AG04449 (cell line): Measurements from ENCODE around the gene MUCL3.
A peak's percentile ranks its signal among the peaks of the same experiment; 100 is the strongest.
"Not testable (repeated sequence)": the region's sequence is repeated elsewhere in the genome, so short reads cannot be mapped to it uniquely, and the experiment has no call there.

Experiments used
- CTCF ChIA-PET: fragments of 350-600 bp; formaldehyde crosslinking; extraction: SDS; loops from one replicate; lab custom pipeline; 2021; ENCODE audit warnings: antibody characterized with exemption; lab: Yijun Ruan, JAX
- POLR2A ChIA-PET: fragments of 400-600, 350-600 bp; formaldehyde crosslinking; extraction: SDS; loops from one replicate; lab custom pipeline; 2020; ENCODE audit warnings: antibody characterized with exemption, inconsistent platforms; lab: Yijun Ruan, JAX
- DNase-seq: peaks from one replicate; pipeline ENCODE4 v3.0.0-alpha.2; 2010; ENCODE audit warnings: low read depth, low spot score
- H3K4me3 ChIP-seq: 2 replicates; pipeline ENCODE4 v1.5.1; 2011; ENCODE audit warnings: low read depth, mild to moderate bottlenecking, control low read depth, low read length
- TF ChIP-seq, protein P1 (sequence below): IDR thresholded peaks from one replicate; pipeline ENCODE4 v1.5.1; 2011; ENCODE audit warnings: mild to moderate bottlenecking, moderate library complexity, low read length, control low read depth, inconsistent platforms; ENCODE audit not compliant: insufficient read depth; ENCODE audit errors: missing control alignments

The MUCL3 gene

DNA sequence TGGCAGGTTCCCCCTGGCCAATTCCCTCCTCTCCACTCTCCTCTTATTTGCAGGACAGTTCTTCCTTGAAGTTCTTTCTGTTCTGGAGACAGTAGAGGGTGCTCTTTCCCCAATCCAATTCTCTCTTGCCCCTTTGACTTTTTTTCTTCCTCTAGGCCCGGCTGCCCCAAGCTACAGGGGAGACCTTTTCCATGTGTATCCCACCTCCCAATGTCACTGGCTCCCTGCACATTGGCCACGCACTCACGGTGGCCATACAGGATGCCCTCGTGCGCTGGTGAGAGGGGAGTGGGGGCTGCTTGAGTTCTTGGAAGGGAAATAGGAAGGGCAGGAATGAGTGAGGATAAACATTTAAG is 25.2 kb upstream of the MUCL3 start:
- ChIA-PET POLR2A (interaction anchor here (2.5 kb wide), 1 partner anchor 164 kb away, joined by 11 read pairs; no protein-coding TSS in a partner anchor), CTCF (interaction anchor here (0.8 to 24.2 kb wide), 41 partner anchors 10 to 452 kb away, joined by 3 to 1346 read pairs (median 10); partner anchors contain the start of genes DDR1, MUC21, MUCL3 and PSORS1C1)
- DNase-seq, result no peak
- TF ChIP-seq, protein P1, sequence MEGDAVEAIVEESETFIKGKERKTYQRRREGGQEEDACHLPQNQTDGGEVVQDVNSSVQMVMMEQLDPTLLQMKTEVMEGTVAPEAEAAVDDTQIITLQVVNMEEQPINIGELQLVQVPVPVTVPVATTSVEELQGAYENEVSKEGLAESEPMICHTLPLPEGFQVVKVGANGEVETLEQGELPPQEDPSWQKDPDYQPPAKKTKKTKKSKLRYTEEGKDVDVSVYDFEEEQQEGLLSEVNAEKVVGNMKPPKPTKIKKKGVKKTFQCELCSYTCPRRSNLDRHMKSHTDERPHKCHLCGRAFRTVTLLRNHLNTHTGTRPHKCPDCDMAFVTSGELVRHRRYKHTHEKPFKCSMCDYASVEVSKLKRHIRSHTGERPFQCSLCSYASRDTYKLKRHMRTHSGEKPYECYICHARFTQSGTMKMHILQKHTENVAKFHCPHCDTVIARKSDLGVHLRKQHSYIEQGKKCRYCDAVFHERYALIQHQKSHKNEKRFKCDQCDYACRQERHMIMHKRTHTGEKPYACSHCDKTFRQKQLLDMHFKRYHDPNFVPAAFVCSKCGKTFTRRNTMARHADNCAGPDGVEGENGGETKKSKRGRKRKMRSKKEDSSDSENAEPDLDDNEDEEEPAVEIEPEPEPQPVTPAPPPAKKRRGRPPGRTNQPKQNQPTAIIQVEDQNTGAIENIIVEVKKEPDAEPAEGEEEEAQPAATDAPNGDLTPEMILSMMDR, result peak; percentile 58
- no peak overlapping the region for H3K4me3 ChIP-seq

DNA sequence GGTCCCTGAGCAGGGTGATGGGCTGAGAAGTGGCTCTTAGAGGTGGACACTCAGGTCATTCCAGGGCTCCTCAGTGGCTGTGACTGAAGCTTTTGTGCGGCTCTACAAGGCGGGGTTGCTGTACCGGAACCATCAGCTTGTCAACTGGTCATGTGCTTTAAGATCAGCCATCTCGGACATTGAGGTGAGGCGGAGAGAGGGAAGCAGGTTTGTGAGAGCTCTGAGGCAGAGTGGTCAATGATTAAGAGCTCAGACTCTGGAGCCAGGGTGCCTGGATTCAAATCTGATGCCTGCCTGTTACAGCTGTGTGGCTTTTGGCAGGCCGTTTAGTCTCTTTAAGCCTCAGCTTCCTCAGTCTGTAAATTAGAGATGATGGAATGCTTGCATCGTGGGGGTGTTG is 23.7 kb upstream of the MUCL3 start:
- ChIA-PET CTCF (interaction anchor here (0.6 to 24.2 kb wide), 10 partner anchors 8 to 212 kb away, joined by 3 to 1346 read pairs (median 40); partner anchors contain the start of genes GTF2H4, MUCL3 and SFTA2), POLR2A (no interaction called here)
- DNase-seq, result no peak
- TF ChIP-seq, protein P1, result no peak
- no peak overlapping the region for H3K4me3 ChIP-seq

DNA sequence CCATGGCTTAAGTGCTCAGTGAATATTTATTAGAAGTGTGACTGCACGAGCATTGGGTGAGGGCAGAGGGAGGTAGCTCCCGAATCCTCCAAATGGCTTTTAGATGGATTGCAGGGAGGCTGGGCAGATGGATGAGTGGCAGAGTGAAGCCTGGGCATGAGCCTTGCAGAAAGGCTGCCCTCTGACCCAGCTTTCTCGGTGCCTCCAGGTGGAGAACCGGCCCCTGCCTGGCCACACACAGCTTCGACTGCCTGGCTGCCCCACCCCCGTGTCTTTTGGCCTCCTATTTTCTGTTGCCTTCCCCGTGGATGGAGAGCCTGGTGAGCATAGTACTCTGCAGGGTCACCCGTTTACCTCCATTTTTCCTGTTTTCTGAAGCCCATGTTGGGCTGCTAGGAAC is 23.3 kb upstream of the MUCL3 start:
- ChIA-PET POLR2A (no interaction called here), CTCF (interaction anchor here (0.6 to 24.2 kb wide), 10 partner anchors 8 to 211 kb away, joined by 3 to 1346 read pairs (median 40); partner anchors contain the start of genes GTF2H4, MUCL3 and SFTA2)
- TF ChIP-seq, protein P1, result no peak
- H3K4me3 ChIP-seq, result no peak overlapping the region
- DNase-seq, result no peak

- CTCF ChIA-PET, result interaction anchor here (0.7 to 24.2 kb wide), 5 partner anchors 12 to 157 kb away, joined by 3 to 1346 read pairs (median 3); partner anchors contain the start of gene MUCL3
- POLR2A ChIA-PET, result no interaction called here
- no peak for DNase-seq
- H3K4me3 ChIP-seq, result no peak overlapping the region
- TF ChIP-seq, protein P1, result no peak
These were observed 22.1 kb upstream of the MUCL3 start for GRCh38 chr6:30918670-30919069.

DNA sequence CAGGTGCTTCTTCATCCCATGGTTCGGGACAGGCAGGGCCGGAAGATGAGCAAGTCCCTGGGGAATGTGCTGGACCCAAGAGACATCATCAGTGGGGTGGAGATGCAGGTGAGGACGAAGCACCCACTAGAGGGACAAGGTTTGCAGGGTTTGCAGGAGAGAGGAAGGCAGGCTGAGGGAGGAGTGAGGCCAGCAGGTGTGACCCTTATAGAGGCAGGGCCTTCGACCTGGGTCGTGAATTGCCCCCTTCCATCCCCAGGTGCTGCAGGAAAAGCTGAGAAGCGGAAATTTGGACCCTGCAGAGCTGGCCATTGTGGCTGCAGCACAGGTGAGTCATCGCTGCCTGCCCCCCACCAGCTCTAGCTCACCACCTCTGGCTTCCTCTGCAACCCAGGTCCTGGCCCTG is 18.3 kb upstream of the MUCL3 start:
- TF ChIP-seq, protein P1, result no peak
- ChIA-PET CTCF (interaction anchor here (0.6 to 5.6 kb wide), 5 partner anchors 9 to 147 kb away, joined by 3 to 41 read pairs (median 5); partner anchors contain the start of gene SFTA2), POLR2A (interaction anchor here (0.7 kb wide), 1 partner anchor 38 kb away, joined by 3 read pairs; no protein-coding TSS in a partner anchor)
- no peak overlapping the region for H3K4me3 ChIP-seq
- DNase-seq, result no peak

DNA sequence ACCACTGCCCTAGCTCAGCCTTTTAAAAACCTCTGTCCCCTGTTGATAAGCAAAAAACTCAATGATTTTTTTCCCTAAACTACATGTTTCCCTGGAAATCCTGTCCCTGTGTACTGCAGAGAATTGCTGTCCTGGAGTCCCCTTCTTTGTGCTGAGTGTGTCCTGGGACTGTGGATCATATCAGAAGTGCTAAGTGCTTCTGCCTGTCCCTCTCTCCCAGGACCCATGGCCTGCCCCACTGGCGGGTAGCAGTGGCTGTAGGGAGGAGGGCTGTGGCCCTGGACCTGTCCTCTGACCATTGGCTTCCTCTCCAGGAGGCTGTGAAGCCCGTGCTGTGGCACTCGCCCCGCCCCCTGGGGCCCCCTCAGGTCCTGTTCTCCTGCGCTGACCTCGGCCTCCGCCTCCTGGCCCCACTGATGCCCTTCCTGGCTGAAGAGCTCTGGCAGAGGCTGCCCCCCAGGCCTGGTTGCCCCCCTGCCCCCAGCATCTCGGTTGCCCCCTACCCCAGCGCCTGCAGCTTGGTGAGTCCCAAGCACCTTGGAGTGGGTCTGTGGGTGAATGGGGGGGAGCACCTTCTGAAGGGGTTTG is 16.6 kb upstream of the MUCL3 start:
- CTCF ChIA-PET, result interaction anchor here (2.3 to 5.6 kb wide), 5 partner anchors 10 to 163 kb away, joined by 7 to 48 read pairs (median 25); partner anchors contain the start of gene VARS2

More for the DNA sequence above, 16.6 kb upstream of the MUCL3 start:
- H3K4me3 ChIP-seq, DNase-seq, POLR2A ChIA-PET: not testable (repeated sequence)
